ENCODE results near the gene TMEM59L.

TMEM59L gene

DNA sequence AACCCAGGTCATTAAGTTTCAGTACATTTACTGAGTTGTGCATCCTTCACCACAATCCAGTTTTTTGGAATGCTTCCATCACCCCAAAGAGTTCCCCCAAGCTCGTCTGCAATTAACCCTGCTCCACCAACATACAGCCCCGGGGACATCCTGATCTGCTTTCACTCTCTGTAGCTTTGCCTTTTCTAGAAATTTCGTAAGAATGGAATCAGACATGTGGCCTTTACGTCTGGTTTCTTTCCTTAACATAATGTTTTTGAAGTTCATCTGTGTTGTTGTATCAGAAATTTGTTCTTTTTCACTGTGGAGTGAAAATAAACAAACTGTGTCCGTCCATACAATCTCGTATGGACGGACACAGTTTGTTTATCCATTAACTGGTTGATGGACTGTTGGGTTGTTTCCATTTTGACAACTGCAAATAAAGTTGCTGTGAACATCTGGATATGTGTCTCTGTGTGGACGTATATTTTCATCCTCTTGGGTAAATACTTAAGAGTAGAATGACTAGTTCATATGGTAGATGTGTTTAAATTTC, 27.1 kb downstream of the TMEM59L start:
- DNase-seq = no peak

- no peak for DNase-seq
Measured at GRCh38 chr19:18644196-18645034, 31.7 kb downstream of the TMEM59L start.

DNA sequence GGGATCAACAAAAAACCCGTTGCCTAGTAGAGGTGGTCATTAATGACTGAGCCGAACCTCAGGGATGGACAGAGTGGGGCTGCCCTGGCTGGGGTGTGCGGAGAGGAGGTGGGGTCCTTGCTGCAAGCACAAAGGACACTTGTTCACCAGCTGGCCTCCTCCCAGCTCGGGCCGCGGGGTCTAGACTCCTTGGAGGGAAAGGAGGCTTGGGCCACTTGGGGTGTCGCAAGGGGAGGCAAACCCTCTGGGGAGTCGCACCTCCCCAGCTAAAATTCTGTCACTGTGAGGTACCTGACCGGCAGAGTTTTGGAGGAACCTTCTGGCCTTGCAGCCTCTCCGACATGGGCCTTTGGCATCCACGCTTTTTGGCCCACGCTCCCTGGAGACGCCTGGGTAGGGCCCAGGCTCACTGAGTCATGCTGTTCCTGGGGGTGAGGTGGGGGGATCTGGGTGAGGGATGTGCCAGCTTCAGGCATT, 32.4 kb downstream of the TMEM59L start:
- DNase-seq = no peak

DNA sequence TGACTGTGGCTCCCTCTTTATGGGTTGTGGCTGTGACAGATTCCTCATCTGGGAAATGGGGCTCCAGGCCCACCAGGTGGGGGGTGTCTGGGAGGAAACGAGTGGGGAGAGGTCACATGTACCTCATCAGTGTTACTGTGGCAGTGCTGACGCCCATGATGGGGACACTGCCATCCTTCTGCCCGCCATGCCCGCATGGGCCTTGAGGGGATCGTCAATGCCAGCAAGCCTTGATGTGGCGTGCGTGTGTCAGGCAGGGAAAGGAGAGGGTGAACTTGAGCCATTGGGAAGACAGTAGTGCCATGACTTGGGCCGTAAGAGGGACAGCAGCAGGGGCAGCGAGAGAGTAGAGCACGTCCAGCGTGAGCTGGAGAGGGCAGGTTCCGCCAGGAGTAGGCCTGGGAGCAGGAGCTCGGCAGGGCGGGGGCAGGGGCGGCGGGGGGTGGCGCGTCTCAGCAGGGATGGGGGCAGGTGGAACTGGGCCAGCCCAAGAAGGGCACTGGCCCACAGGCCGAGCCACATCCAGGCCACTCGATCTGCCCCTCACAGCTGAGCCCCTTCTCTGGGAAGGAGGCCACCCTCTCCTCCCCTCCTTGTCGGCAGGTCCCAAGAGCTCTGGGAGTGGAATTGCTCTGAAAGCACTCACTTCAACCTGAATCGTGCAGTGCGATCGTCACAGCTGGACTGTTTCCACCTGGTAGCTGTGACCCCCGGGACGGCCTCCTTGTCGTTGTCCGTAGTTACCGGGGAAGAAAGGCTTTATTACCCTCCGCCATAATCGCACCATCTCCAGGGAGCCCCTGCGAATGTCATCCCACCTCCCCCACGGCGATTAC, 34.1 kb downstream of the TMEM59L start:
- no peak for DNase-seq

GRCh38 chr19:18647371-18647767, 34.7 kb downstream of the TMEM59L start:
- DNase-seq = no peak

- no peak for DNase-seq
Measured at GRCh38 chr19:18647807-18648206, 35.1 kb downstream of the TMEM59L start.

- DNase-seq = no peak
Measured at GRCh38 chr19:18648973-18649315, 36.3 kb downstream of the TMEM59L start.

DNA sequence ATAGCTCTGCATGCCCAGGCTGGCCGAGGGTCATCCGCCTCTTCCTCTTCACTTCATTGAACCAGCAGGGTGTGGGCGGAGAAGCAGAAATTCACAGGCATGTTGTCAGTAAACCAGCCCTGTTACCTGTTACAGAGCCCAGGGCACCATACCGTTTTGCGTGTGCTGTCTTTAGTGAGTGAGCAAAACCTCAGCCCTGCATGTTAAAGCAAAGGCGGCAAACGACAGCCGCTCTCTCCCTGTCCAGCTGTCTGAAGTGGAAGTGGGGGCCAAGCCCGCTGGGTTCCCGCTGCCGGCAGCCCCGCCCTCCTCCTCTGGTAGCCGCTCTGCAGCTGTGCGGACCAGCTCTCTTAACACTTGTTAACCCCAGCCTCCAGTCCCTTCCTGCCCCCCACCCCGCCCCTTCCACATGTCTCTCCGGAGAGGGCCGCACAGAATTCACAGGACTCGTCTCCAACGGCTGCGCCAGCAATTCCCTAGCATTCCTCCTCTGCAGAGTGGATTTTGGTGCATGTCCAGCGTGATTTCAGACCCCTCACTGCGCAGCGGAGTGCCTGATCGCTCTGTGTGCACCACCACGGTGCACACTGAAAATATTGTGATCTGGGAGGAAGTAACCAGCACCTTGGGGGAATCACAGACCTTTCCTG, 36.8 kb downstream of the TMEM59L start:
- DNase-seq = no peak

DNA sequence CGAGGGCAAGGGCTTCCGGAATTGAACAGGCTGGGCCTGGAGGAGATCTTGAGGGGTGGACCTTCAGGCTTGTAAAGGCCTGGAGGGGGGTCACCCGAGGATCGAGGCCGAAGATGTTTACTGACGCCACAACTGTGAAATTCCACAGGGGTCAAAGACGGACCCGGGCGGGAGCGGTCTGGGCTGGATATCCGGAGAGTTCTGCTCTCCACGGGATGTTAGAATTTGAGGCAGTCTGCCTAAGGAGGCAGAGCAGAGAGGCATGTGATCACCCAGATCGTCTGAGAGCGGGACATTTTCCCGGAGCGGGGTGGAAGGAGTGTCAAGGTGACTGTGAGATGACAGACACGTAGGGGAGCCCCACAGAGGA, 37.3 kb downstream of the TMEM59L start:
- no peak for DNase-seq

- DNase-seq = no peak
Measured at GRCh38 chr19:18650468-18651041, 37.9 kb downstream of the TMEM59L start.

DNA sequence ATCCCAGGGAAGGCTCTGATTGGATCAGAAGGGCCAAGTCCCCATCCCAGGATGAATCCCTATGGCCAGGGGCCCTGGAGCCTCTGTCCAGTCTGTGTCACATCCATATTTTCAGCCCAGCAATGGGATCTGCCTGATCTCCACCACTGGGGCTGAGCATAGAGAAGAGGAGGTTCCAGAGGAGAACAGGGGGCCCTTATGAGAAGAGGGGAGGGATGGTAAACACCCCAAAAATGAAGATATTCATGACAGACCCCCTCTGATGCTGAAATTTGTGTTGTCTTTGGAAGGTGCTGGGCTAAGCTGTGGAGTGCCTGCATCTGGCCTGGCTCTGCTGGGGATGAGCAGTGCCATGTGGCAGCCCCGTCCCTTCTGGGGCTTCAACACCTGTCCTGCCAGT, 38.6 kb downstream of the TMEM59L start:
- DNase-seq = no peak

- DNase-seq = no peak
Measured at GRCh38 chr19:18651733-18652132, 39.1 kb downstream of the TMEM59L start.

DNA sequence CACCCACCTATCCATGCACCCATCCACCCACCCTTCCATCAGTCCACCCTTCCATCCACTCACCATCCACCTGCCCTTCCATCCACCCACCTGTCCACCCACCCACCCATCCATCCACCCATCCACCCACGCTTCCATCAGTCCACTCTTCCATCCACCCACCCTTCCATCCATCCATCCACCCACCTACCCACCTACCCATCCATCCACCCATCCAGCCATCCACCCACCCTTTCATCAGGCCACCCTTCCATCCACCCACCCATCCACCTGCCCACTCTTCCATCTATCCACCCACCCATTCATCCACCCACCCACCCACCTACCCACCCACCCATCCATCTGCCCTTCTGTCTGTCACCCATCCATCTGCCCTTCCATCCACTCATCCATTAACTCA, 41.2 kb downstream of the TMEM59L start:
- DNase-seq = no peak

- no peak for DNase-seq
Measured at GRCh38 chr19:18654469-18654868, 41.8 kb downstream of the TMEM59L start.

GRCh38 chr19:18655173-18655844, 42.6 kb downstream of the TMEM59L start:
- DNase-seq = no peak

DNA sequence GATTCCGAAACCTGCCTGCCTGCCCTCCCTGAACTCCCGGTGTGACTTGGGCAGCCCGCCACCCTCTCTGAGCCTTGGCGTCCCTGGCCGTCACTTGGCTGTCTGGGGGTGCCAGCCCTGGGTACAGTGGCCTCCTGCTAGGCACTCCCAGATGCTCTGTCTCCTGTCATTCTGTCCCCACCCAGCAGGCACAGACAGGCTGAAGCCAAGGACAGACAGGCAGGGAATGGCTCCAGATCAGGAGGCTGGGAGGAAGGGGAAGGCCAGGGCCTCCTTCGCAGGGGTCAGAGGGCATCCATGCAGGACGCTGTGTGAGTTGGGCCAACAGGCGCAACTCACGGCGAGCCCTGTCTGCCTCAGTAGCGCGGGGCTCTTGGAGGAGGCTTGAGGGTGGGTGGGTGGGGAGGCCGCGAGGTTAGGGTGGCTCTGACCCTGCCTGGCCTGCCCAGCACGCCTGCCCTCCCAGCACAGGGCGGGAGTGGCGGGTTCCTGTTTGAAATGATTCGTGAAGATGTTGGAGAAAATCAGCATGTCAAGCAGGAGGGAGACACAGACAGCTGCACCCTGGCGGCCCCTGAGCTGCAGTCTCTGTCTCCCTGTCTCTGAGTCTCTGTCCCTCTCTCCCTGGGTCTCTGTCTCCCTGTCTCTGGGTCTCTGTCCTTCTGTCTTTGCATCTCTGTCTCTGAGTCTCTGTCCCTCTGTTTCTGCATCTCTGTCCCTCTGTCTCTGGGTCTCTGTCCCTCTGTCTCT, 43.8 kb downstream of the TMEM59L start:
- DNase-seq = no peak

DNA sequence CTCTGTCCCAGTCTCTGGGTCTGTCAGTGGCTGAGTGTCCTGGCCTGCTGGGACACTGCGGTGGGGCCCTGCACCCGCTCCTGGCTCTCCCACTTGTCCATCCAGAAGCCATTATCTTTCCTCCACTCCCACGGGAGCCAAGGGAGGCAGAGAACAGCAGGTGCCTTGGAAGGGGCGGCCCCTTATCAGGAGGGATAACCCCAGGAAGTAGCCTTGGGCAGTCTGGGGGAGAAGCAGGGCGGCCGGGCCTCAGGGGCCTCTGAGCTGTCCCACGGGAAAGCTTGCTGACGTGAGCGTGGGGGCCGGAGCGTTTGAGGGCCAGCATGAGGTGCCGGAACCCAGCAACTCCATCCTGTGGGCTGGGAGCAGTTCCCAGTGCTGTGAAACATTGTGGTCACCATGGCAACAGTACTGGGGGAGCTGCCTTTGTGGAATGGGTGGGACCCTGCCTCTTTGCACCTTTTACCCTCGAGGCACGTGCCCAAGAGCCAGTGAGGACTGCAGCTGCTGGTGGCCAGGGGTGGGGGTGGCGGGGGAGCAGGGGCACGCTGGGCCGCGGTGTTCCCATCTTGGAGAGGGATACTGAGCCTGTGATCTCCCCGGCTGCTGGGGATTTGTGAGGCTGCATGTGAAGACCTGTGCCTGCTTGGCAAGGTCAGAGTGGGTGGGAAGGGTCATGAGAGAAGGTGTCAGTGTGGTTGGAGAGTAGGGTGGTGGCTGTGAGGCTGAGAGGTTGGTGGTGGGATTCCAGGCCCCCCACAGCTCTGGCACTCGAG, 45.1 kb downstream of the TMEM59L start:
- DNase-seq = no peak

GRCh38 chr19:18658366-18658855, 45.7 kb downstream of the TMEM59L start:
- DNase-seq = no peak

GRCh38 chr19:18659281-18660050, 46.8 kb downstream of the TMEM59L start:
- no peak for DNase-seq

Measured in activated CD4-positive, alpha-beta T cell treated with anti-CD3 and anti-CD28 coated beads, Interleukin-2, amount 50 U/mL, for 4 hours (primary cell).